OCI-M2 (cell line): ENCODE data around the gene COQ4.

ENCODE experiments used
- DNase-seq: peaks from one replicate; lab custom pipeline; 2025; ENCODE audit not compliant: unreplicated experiment; lab: John Stamatoyannopoulos, UW

COQ4 gene

GRCh38 chr9:128340691-128341434, 18.2 kb downstream of the COQ4 start:
- DNase-seq, result no peak

- peak; percentile 36 for DNase-seq
These were observed 18.8 kb downstream of the COQ4 start for GRCh38 chr9:128341435-128341849.

- DNase-seq, result no peak
These were observed 20.5 kb downstream of the COQ4 start for GRCh38 chr9:128342971-128343680.

GRCh38 chr9:128343855-128344254, 21.2 kb downstream of the COQ4 start:
- DNase-seq, result no peak

GRCh38 chr9:128344931-128345605, 22.4 kb downstream of the COQ4 start:
- no peak for DNase-seq

- DNase-seq, result no peak
These were observed 26.5 kb downstream of the COQ4 start for GRCh38 chr9:128349125-128349524.

GRCh38 chr9:128349772-128350171, 27.1 kb downstream of the COQ4 start:
- DNase-seq, result no peak

- no peak for DNase-seq
These were observed 32.8 kb downstream of the COQ4 start for GRCh38 chr9:128355451-128355850.

- DNase-seq, result no peak
These were observed 35.5 kb downstream of the COQ4 start for GRCh38 chr9:128358090-128358489.

GRCh38 chr9:128358861-128359260, 36.2 kb downstream of the COQ4 start:
- DNase-seq, result no peak

- DNase-seq, result no peak
These were observed 38.2 kb downstream of the COQ4 start for GRCh38 chr9:128360826-128361225.

- DNase-seq, result no peak
These were observed 38.8 kb downstream of the COQ4 start for GRCh38 chr9:128361296-128361985.

- no peak for DNase-seq
These were observed 39.5 kb downstream of the COQ4 start for GRCh38 chr9:128361986-128362646.

- no peak for DNase-seq
These were observed 40.1 kb downstream of the COQ4 start for GRCh38 chr9:128362774-128363173.

GRCh38 chr9:128365525-128365924, 42.9 kb downstream of the COQ4 start:
- no peak for DNase-seq

GRCh38 chr9:128369024-128369706, 46.5 kb downstream of the COQ4 start:
- DNase-seq, result no peak

GRCh38 chr9:128370367-128370751, 47.7 kb downstream of the COQ4 start:
- no peak for DNase-seq

GRCh38 chr9:128370752-128371629, 48.4 kb downstream of the COQ4 start, which contains the start of gene URM1:
Gene URM1 (plus strand): TSS chr9:128371374. CDS start chr9:128371381, 7 bp downstream.
- peak; percentile 38 for DNase-seq

GRCh38 chr9:128371630-128372117, 49.0 kb downstream of the COQ4 start:
- DNase-seq, result no peak
